ENCODE results near the gene PARD3. TPM values are rescaled to one million over a fixed set of nuclear protein-coding genes. Genes with fewer than 3 reads are reported as not detected.

PARD3 gene
- total RNA-seq, 2 experiments from 2014 or later: 0.53 to 0.71 TPM

- H3K4me3 Mint-ChIP-seq: no peak overlapping the region
- no peak for ATAC-seq (ENCODE audit: poor library complexity)
- Histone ChIP-seq H3K36me3 (ENCODE audit: insufficient read depth, low read length) (no peaks in the 10 kb centered on the region), H3K27me3 (ENCODE audit: control insufficient read depth in 1 of 2, insufficient read depth in 2 of 2, low read length in 2 of 2) (no peaks in the 10 kb centered on the region), H3K27ac (ENCODE audit: low read depth in 1 of 2, low read length in 2 of 2) (no peak overlapping the region), H3K4me1 (ENCODE audit: insufficient read depth, low read length) (no peaks in the 10 kb centered on the region), H3K4me3 (ENCODE audit: low read length) (no peak overlapping the region), H3K9me3 (ENCODE audit: control insufficient read depth in 1 of 2, insufficient read depth in 1 of 2, low read length in 2 of 2) (no peaks in the 10 kb centered on the region)
- H3K27ac Mint-ChIP-seq: no peak overlapping the region
- no peaks in the 10 kb centered on the region for H3K9me3 Mint-ChIP-seq
- no peaks in the 10 kb centered on the region for H3K4me1 Mint-ChIP-seq (ENCODE audit: low read depth)
- DNase-seq: no peak
- TF ChIP-seq CTCF (IDR thresholded peaks at IDR 0.05): no peak
- CTCF ChIA-PET: no interaction called here
- H3K27me3 Mint-ChIP-seq: peaks cover 6% of the 10 kb centered on the region
- H3K36me3 Mint-ChIP-seq (ENCODE audit: low read depth): no peaks in the 10 kb centered on the region
- POLR2A ChIA-PET: no interaction called here
- intact Hi-C loops (cut with DNase I, micrococcal nuclease): no loop called here
Observed at GRCh38 chr10:34717429-34717828, 97.7 kb downstream of the PARD3 start.

GRCh38 chr10:34716958-34717357, 98.1 kb downstream of the PARD3 start:
- Mint-ChIP-seq H3K36me3 (ENCODE audit: low read depth) (no peaks in the 10 kb centered on the region), H3K27me3 (peaks cover 6% of the 10 kb centered on the region), H3K27ac (no peak overlapping the region), H3K4me1 (ENCODE audit: low read depth) (no peaks in the 10 kb centered on the region), H3K4me3 (no peak overlapping the region), H3K9me3 (no peaks in the 10 kb centered on the region)
- Histone ChIP-seq H3K4me1 (ENCODE audit: insufficient read depth, low read length) (no peaks in the 10 kb centered on the region), H3K36me3 (ENCODE audit: insufficient read depth, low read length) (no peaks in the 10 kb centered on the region), H3K27me3 (ENCODE audit: control insufficient read depth in 1 of 2, insufficient read depth in 2 of 2, low read length in 2 of 2) (no peaks in the 10 kb centered on the region), H3K9me3 (ENCODE audit: control insufficient read depth in 1 of 2, insufficient read depth in 1 of 2, low read length in 2 of 2) (no peaks in the 10 kb centered on the region), H3K4me3 (ENCODE audit: low read length) (no peak overlapping the region), H3K27ac (ENCODE audit: low read depth in 1 of 2, low read length in 2 of 2) (no peak overlapping the region)
- CTCF ChIA-PET: no interaction called here
- ATAC-seq (ENCODE audit: poor library complexity): no peak
- POLR2A ChIA-PET: no interaction called here
- DNase-seq: no peak
- TF ChIP-seq CTCF (IDR thresholded peaks at IDR 0.05): no peak
- intact Hi-C loops (cut with DNase I, micrococcal nuclease): no loop called here

GRCh38 chr10:34716234-34716633, 98.9 kb downstream of the PARD3 start:
- Mint-ChIP-seq H3K27ac (no peak overlapping the region), H3K4me1 (ENCODE audit: low read depth) (no peaks in the 10 kb centered on the region), H3K36me3 (ENCODE audit: low read depth) (no peaks in the 10 kb centered on the region), H3K27me3 (peaks cover 6% of the 10 kb centered on the region), H3K4me3 (no peak overlapping the region), H3K9me3 (no peaks in the 10 kb centered on the region)
- intact Hi-C loops (cut with DNase I, micrococcal nuclease): no loop called here
- Histone ChIP-seq H3K36me3 (ENCODE audit: insufficient read depth, low read length) (no peaks in the 10 kb centered on the region), H3K4me3 (ENCODE audit: low read length) (no peak overlapping the region), H3K27ac (ENCODE audit: low read depth in 1 of 2, low read length in 2 of 2) (no peak overlapping the region), H3K27me3 (ENCODE audit: control insufficient read depth in 1 of 2, insufficient read depth in 2 of 2, low read length in 2 of 2) (no peaks in the 10 kb centered on the region), H3K9me3 (ENCODE audit: control insufficient read depth in 1 of 2, insufficient read depth in 1 of 2, low read length in 2 of 2) (no peaks in the 10 kb centered on the region), H3K4me1 (ENCODE audit: insufficient read depth, low read length) (no peaks in the 10 kb centered on the region)
- DNase-seq (no peak), ATAC-seq (ENCODE audit: poor library complexity) (no peak)
- ChIA-PET POLR2A (no interaction called here), CTCF (no interaction called here)
- TF ChIP-seq CTCF (IDR thresholded peaks at IDR 0.05): no peak
